Measurements from ENCODE around the gene MRPL44.

MRPL44 gene

GRCh38 chr2:223957092-223957851, at the start of gene MRPL44:
Gene MRPL44, plus strand, starts transcription at chr2:223957463. Its CDS starts 10 bp downstream, at chr2:223957473.
- peak; percentile 95 for DNase-seq (ENCODE audit: low spot score)

DNA sequence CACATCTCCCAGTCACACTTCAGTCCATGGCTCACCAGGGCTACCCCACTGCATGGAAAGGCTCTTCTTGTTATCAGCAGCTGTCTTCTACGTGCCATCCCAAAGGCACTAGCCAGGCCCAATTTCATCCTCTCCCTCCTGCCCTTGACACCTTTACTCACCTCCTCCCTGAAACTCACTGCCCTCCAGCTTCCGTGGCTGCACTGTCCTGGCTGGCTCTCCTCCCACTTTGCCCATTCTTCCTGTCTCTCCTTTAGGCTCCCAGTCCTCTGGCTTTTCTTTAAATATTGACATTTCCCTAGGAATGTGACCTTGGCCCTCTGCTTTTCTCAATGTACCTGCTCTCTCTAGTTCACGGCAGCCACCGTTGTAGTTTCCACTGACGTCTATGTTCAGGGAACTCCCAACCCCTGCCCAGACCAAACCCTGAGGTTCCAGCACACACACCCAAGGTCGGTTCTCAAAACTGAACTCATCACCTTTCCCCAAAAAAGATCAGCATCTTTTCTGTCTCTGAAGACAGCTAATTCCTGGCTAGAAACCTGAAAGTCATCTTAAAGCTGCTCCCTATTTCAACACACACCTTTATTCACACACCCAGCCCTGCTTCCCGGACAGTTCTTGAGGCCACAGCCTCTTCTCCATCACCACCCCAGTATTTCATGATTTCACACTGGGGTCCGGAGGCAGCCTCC, 48.8 kb upstream of the MRPL44 start:
- no peak for DNase-seq (ENCODE audit: low spot score)

DNA sequence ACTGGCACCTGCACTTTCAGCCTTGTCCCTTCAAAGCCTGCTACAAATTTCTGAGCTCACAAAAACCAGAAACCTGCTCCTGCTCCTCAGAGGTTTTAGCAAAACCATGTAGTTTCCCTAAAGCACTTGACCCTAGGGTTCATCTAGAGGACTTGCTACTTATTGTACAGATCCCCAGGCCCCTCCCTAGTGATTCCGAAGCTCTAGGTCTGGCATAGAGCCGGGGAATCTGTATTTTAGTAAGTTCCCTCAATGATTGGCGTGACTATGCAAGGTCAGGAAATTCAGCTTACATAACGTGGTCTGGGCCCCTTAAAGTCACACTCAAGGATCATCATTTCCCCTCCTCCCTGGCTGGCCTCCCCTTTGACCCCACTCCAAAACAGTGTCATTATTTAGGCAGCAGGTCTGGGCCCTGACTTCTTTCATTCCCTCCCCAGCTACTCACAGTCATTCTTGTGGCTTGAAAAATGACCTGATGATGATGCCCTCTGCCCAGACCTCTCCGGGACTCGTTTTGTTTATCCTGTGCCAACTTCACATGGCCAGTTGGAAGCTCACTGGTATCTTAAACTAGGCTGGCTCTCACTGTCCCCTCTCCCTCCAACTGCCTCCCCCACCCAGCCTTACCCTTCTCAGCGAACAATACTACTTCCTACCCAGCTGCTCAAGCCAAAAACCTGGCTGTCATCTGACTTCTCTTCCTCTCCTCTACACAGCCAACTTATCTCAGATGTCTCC, 48.1 kb upstream of the MRPL44 start:
- DNase-seq (ENCODE audit: low spot score), result no peak

- DNase-seq (ENCODE audit: low spot score), result no peak
These were observed 42.9 kb upstream of the MRPL44 start for GRCh38 chr2:223914324-223914723.

DNA sequence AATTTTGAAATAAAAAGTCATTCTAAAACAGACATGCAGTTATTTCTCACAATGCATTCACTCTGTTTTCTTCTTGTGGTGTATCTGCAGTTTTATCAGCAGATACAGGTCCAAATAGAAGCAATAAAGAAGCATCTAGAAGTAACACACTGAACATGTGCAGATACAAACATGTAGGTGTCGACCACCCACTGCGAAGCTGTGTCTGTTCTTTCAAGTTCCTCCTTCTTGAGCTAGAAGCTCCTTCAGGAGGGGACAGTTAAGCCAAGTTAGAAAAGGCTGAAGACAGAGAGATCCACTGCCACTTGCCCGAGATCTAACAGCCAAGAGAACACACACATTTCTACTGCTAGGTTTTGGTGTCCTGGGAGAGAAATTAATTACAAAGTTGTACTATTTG, 42.2 kb upstream of the MRPL44 start:
- no peak for DNase-seq (ENCODE audit: low spot score)

GRCh38 chr2:223916181-223916920, 40.9 kb upstream of the MRPL44 start:
- DNase-seq (ENCODE audit: low spot score), result no peak

GRCh38 chr2:223918671-223919134, 38.6 kb upstream of the MRPL44 start:
- DNase-seq (ENCODE audit: low spot score), result no peak

GRCh38 chr2:223920109-223920508, 37.2 kb upstream of the MRPL44 start:
- DNase-seq (ENCODE audit: low spot score), result no peak

DNA sequence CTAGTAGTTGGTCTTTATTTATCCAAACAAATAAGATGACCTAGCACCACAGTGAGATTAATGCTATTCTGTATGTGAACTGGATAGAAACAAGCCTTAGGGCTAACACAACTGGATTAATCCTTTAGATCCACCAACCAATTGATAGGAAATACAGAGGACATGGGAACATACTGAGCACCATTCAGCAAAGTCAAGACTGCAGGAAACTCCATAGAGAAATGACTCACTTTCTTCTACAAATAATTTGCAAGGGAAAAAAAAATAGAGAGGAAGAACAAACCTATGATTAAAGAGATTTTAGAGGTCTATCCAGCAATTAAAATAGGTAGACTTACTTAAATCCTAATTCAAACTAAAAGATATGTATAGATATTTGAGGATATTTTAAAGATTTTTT, 36.1 kb upstream of the MRPL44 start:
- no peak for DNase-seq (ENCODE audit: low spot score)

GRCh38 chr2:223922308-223922707, 35.0 kb upstream of the MRPL44 start:
- no peak for DNase-seq (ENCODE audit: low spot score)

- DNase-seq (ENCODE audit: low spot score), result no peak
These were observed 33.3 kb upstream of the MRPL44 start for GRCh38 chr2:223923976-223924375.

- no peak for DNase-seq (ENCODE audit: low spot score)
These were observed 32.2 kb upstream of the MRPL44 start for GRCh38 chr2:223925106-223925505.

GRCh38 chr2:223928113-223929006, 28.9 kb upstream of the MRPL44 start:
- no peak for DNase-seq (ENCODE audit: low spot score)

- DNase-seq (ENCODE audit: low spot score), result no peak
These were observed 27.6 kb upstream of the MRPL44 start for GRCh38 chr2:223929571-223930102.

GRCh38 chr2:223930103-223930976, 26.9 kb upstream of the MRPL44 start:
- no peak for DNase-seq (ENCODE audit: low spot score)

DNA sequence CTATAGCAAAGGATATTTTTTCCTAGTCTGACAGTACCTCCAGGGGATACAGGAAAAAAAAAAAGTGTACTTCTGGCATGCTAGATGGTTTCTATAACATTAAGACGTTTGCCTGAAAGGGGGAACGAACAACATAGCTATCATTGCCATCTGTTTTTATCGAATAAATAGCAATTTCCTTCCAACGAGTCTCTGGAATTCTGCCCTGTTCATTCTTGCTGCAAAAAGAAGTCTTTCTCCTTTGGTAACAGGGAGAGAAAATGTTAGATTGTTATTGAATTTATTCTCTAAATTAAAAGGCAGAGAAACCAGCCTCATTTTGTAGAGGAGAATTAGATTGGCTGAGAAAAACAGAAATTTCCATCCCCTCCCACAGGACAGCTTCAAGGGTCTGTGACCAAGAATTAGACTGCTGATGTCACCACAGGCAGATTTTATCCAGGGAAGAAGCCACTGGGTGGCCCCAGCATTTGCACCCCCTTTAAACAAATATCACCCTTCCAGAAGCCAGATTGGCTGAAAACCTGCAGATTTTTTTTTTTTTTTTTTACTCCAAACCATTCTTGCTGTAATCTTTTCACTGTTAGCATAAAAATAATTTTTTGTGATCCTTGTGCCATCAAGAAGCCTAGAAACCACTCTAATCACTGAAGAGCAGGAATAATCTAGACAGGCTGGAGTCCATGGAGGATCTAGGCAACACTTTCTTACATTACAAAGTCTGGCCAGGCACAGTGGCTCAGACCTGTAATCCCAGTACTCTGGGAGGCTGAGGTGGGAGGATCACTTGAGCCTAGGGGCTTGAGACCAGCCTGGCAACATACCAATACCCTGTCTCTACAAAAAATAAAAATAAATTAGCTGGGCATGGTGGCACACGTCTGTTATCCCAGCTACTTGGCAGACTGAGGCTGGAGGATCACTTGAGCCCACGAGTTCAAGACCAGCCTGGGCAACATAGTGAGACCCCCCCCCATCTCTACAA, 24.2 kb upstream of the MRPL44 start:
- DNase-seq (ENCODE audit: low spot score), result no peak

GRCh38 chr2:223934870-223935269, 22.4 kb upstream of the MRPL44 start:
- DNase-seq (ENCODE audit: low spot score), result no peak

DNA sequence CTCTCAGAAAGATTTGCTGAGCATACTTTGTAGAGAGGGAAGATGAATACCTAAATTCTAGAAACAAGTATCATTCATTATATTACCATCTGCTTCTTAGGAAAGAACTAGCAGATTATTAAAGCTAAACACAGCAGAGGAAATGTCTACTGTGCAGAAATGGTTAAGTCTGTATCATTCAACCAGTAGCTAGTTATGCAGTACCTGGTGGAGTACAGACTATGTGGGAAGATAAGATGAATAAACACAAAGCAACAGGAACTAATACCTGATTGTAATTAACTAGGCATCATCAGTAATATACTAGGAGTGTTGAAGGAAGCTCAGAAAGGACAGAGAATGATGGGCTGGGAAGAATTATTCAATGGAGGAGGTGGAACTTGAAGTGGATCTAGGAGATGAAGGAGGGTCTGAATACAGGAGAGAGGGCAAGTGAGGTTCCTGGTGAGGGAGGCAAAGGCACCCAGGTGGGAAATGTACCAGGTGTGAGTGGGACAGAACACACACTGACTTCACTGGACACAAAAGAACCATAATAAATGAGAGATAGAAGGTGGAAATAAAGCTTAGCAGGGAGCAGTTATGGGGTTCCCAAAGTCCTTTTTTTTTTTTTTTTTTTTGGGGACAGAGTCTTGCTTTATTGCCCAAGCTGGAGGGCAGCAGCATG, 21.7 kb upstream of the MRPL44 start:
- no peak for DNase-seq (ENCODE audit: low spot score)

Data from NAMALWA (cell line).